GM21737 (cell line): Measurements from ENCODE around the gene ZFAND6.

ENCODE experiments used
- ATAC-seq: cut with Tn5 transposase; IDR thresholded peaks from one replicate; pipeline ENCODE4 v1.9.1; 2021; ENCODE audit warnings: mild to moderate bottlenecking, moderate library complexity; ENCODE audit not compliant: unreplicated experiment

The ZFAND6 gene

GRCh38 chr15:80049046-80049445, 10.4 kb upstream of the ZFAND6 start:
- ATAC-seq = no peak

- ATAC-seq = no peak
Observed at GRCh38 chr15:80052597-80053304, 6.7 kb upstream of the ZFAND6 start.

- no peak for ATAC-seq
Observed at GRCh38 chr15:80055933-80056332, 3.5 kb upstream of the ZFAND6 start.

GRCh38 chr15:80058044-80058443, 1.4 kb upstream of the ZFAND6 start:
- ATAC-seq = no peak

- ATAC-seq = peak; percentile 56
Observed at GRCh38 chr15:80059786-80060355, 395 bp downstream of the ZFAND6 start.

- ATAC-seq = no peak
Observed at GRCh38 chr15:80060356-80061006, 1.0 kb downstream of the ZFAND6 start.

GRCh38 chr15:80061582-80061981, 2.1 kb downstream of the ZFAND6 start:
- ATAC-seq = no peak

- ATAC-seq = no peak
Observed at GRCh38 chr15:80066912-80067311, 7.4 kb downstream of the ZFAND6 start.

GRCh38 chr15:80068578-80068977, 9.1 kb downstream of the ZFAND6 start:
- ATAC-seq = no peak

GRCh38 chr15:80070840-80071239, 11.4 kb downstream of the ZFAND6 start:
- no peak for ATAC-seq

GRCh38 chr15:80071652-80072051, 12.2 kb downstream of the ZFAND6 start:
- no peak for ATAC-seq

GRCh38 chr15:80072285-80072994, 13.0 kb downstream of the ZFAND6 start:
- ATAC-seq = peak; percentile 75

GRCh38 chr15:80073197-80073596, 13.7 kb downstream of the ZFAND6 start:
- ATAC-seq = no peak

GRCh38 chr15:80076321-80077318, 17.1 kb downstream of the ZFAND6 start:
- no peak for ATAC-seq

- ATAC-seq = no peak
Observed at GRCh38 chr15:80081390-80081789, 21.9 kb downstream of the ZFAND6 start.

- no peak for ATAC-seq
Observed at GRCh38 chr15:80087104-80087503, 27.6 kb downstream of the ZFAND6 start.

- ATAC-seq = no peak
Observed at GRCh38 chr15:80090041-80090440, 30.6 kb downstream of the ZFAND6 start.

GRCh38 chr15:80090879-80091503, 31.5 kb downstream of the ZFAND6 start:
- no peak for ATAC-seq

GRCh38 chr15:80093854-80094418, 34.5 kb downstream of the ZFAND6 start:
- no peak for ATAC-seq

- ATAC-seq = no peak
Observed at GRCh38 chr15:80095511-80095910, 36.0 kb downstream of the ZFAND6 start.
